22Rv1 (cell line): ENCODE data around the gene SEPTIN3.

Experiments used
- ZFX ChIP-seq: fragments of 450-650 bp; IDR thresholded peaks from 2 replicates; pipeline ENCODE4 v1.6.1; 2017; ENCODE audit warnings: antibody characterized with exemption, borderline replicate concordance
- TF ChIP-seq, protein P1 (sequence below): fragments of 450-650 bp; IDR thresholded peaks from 2 replicates; pipeline ENCODE4 v1.5.1; 2017; ENCODE audit warnings: mild to moderate bottlenecking

DNA sequence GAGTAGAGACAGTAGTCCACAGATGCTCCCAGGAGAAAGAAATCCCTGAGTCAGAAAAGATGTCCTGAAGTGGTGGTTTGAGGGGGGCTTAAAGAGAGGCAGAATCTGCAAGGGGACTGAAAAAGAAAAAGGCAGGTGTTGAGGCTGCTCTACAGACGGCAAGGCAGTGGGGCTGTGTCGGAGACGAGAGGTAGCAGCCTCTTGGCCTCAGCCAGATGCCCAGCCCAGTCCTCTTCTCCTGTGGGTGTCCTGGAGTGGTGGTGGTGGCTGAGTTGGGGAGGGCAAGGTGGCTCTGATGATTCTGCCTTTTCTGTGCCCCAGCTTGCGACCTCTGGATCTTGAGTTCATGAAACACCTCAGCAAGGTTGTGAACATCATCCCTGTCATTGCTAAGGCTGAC is 20.0 kb downstream of the SEPTIN3 start:
- TF ChIP-seq, protein P1, sequence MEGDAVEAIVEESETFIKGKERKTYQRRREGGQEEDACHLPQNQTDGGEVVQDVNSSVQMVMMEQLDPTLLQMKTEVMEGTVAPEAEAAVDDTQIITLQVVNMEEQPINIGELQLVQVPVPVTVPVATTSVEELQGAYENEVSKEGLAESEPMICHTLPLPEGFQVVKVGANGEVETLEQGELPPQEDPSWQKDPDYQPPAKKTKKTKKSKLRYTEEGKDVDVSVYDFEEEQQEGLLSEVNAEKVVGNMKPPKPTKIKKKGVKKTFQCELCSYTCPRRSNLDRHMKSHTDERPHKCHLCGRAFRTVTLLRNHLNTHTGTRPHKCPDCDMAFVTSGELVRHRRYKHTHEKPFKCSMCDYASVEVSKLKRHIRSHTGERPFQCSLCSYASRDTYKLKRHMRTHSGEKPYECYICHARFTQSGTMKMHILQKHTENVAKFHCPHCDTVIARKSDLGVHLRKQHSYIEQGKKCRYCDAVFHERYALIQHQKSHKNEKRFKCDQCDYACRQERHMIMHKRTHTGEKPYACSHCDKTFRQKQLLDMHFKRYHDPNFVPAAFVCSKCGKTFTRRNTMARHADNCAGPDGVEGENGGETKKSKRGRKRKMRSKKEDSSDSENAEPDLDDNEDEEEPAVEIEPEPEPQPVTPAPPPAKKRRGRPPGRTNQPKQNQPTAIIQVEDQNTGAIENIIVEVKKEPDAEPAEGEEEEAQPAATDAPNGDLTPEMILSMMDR: no peak
- no peak for TF ChIP-seq ZFX
